Glutamatergic neuron (in vitro differentiated cells): ENCODE data around the gene ADK. TPM values are rescaled to one million over a fixed set of nuclear protein-coding genes. Genes with fewer than 3 reads are reported as not detected.

ENCODE experiments used
- DNase-seq: peaks from one replicate; pipeline ENCODE4 v3.0.0; 2022
- H3K27ac Mint-ChIP-seq: one replicate; pipeline ENCODE4 v1.8.0; 2020; ENCODE audit warnings: mild to moderate bottlenecking, mixed read lengths, inconsistent platforms; ENCODE audit not compliant: unreplicated experiment
- H3K27me3 Mint-ChIP-seq: one replicate; pipeline ENCODE4 v1.8.0; 2020; ENCODE audit warnings: mild to moderate bottlenecking, moderate library complexity, mixed read lengths, inconsistent platforms; ENCODE audit not compliant: unreplicated experiment
- H3K36me3 Mint-ChIP-seq: one replicate; pipeline ENCODE4 v1.8.0; 2020; ENCODE audit warnings: mild to moderate bottlenecking, mixed read lengths, inconsistent platforms; ENCODE audit not compliant: unreplicated experiment
- H3K4me1 Mint-ChIP-seq: one replicate; pipeline ENCODE4 v1.8.0; 2020; ENCODE audit warnings: mild to moderate bottlenecking, low read depth, mixed read lengths, inconsistent platforms; ENCODE audit not compliant: unreplicated experiment
- H3K4me3 Mint-ChIP-seq: one replicate; pipeline ENCODE4 v1.8.0; 2020; ENCODE audit warnings: mild to moderate bottlenecking, mixed read lengths, inconsistent platforms; ENCODE audit not compliant: unreplicated experiment
- H3K9me3 Mint-ChIP-seq: one replicate; pipeline ENCODE4 v1.8.0; 2020; ENCODE audit warnings: mild to moderate bottlenecking, moderate library complexity, mixed read lengths, inconsistent platforms; ENCODE audit not compliant: unreplicated experiment
- CTCF ChIP-seq: fragments of 200-600 bp; sonication (generic); IDR thresholded peaks from one replicate; pipeline ENCODE4 v1.5.0; 2021; ENCODE audit not compliant: partially characterized antibody, unreplicated experiment
- total RNA-seq: library from RNA; stranded (reverse); fragmentation: NEBNext Ultra II Directional; extraction: Animal tissue kit (Norgen Biotek cat#: 25700); gene quantifications from one replicate; pipeline ENCODE4 v1.2.1, GENCODE V29; 2021; ENCODE audit not compliant: unreplicated experiment

The ADK gene
- total RNA-seq, 1 donor from 2014 or later = 16.4 TPM

- Mint-ChIP-seq H3K36me3 (peaks cover 5% of the 10 kb centered on the region), H3K9me3 (peaks cover 2% of the 10 kb centered on the region), H3K4me3 (peak overlapping the region; percentile 55), H3K27me3 (peaks cover 2% of the 10 kb centered on the region), H3K27ac (peak overlapping the region; percentile 98), H3K4me1 (peaks cover 52% of the 10 kb centered on the region)
- no peak for DNase-seq
- no peak for TF ChIP-seq CTCF
Measured at GRCh38 chr10:74586088-74586585, 435.1 kb downstream of the ADK start.

- Mint-ChIP-seq H3K4me1 (peaks cover 54% of the 10 kb centered on the region), H3K4me3 (peak overlapping the region; percentile 36), H3K9me3 (peaks cover 2% of the 10 kb centered on the region), H3K27ac (peak overlapping the region; percentile 83), H3K27me3 (peaks cover 2% of the 10 kb centered on the region), H3K36me3 (no peaks in the 10 kb centered on the region)
- DNase-seq = no peak
- TF ChIP-seq CTCF = no peak
Measured at GRCh38 chr10:74587109-74587854, 436.3 kb downstream of the ADK start.

GRCh38 chr10:74589226-74589673, 438.2 kb downstream of the ADK start:
- peak overlapping the region; percentile 36 for H3K4me3 Mint-ChIP-seq
- H3K27me3 Mint-ChIP-seq = peaks cover 2% of the 10 kb centered on the region
- peak overlapping the region; percentile 91 for H3K27ac Mint-ChIP-seq
- no peaks in the 10 kb centered on the region for H3K36me3 Mint-ChIP-seq
- TF ChIP-seq CTCF = no peak
- peaks cover 52% of the 10 kb centered on the region for H3K4me1 Mint-ChIP-seq
- peaks cover 2% of the 10 kb centered on the region for H3K9me3 Mint-ChIP-seq
- DNase-seq = peak; percentile 78

GRCh38 chr10:74589851-74590250, 438.8 kb downstream of the ADK start:
- Mint-ChIP-seq H3K27ac (peak overlapping the region; percentile 91), H3K9me3 (peaks cover 2% of the 10 kb centered on the region), H3K36me3 (no peaks in the 10 kb centered on the region), H3K27me3 (peaks cover 2% of the 10 kb centered on the region), H3K4me3 (peak overlapping the region; percentile 57), H3K4me1 (peaks cover 47% of the 10 kb centered on the region)
- TF ChIP-seq CTCF = no peak
- DNase-seq = no peak

- no peak for TF ChIP-seq CTCF
- peaks cover 20% of the 10 kb centered on the region for H3K4me1 Mint-ChIP-seq
- DNase-seq = no peak
- H3K4me3 Mint-ChIP-seq = no peak overlapping the region
- peaks cover 2% of the 10 kb centered on the region for H3K27me3 Mint-ChIP-seq
- no peak overlapping the region for H3K27ac Mint-ChIP-seq
- no peaks in the 10 kb centered on the region for H3K36me3 Mint-ChIP-seq
- H3K9me3 Mint-ChIP-seq = no peaks in the 10 kb centered on the region
Measured at GRCh38 chr10:74593470-74593869, 442.4 kb downstream of the ADK start.
